DOHH2 (cell line): Measurements from ENCODE around the gene FARSA.
"Not testable (repeated sequence)": the region's sequence is repeated elsewhere in the genome, so short reads cannot be mapped to it uniquely, and the experiment has no call there.

Source experiments
- EZH2phosphoT487 ChIP-seq: fragments of 200-600 bp; sonication (generic); IDR thresholded peaks from 2 replicates; pipeline ENCODE4 v1.6.1; 2017; ENCODE audit warnings: borderline replicate concordance, mild to moderate bottlenecking, antibody characterized with exemption, low read length, moderate library complexity, mixed read lengths
- TF ChIP-seq, protein P1 (sequence below): fragments of 200-600 bp; sonication (generic); IDR thresholded peaks from one replicate; pipeline ENCODE4 v1.5.1; 2014; ENCODE audit warnings: antibody characterized with exemption, mild to moderate bottlenecking, low read depth, low read length; ENCODE audit not compliant: poor library complexity, severe bottlenecking

DNA sequence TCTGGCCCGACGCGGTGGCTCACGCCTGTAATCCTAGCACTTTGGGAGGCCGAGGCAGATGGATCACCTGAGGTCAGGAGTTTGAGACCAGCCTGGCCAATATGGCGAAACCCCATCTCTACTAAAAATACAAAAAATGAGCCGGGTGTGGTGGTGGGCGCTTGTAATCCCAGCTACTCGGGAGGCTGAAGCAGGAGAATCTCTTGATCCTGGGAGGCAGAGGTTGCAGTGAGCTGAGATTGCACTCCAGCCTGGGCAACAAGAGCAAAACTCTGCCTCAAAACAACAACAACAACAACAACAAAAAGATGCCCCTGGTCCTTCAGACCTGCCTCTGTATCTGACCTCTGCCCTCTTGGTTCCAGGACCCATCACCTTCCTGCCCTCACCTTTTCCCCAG is 22.1 kb upstream of the FARSA start:
- TF ChIP-seq, protein P1, sequence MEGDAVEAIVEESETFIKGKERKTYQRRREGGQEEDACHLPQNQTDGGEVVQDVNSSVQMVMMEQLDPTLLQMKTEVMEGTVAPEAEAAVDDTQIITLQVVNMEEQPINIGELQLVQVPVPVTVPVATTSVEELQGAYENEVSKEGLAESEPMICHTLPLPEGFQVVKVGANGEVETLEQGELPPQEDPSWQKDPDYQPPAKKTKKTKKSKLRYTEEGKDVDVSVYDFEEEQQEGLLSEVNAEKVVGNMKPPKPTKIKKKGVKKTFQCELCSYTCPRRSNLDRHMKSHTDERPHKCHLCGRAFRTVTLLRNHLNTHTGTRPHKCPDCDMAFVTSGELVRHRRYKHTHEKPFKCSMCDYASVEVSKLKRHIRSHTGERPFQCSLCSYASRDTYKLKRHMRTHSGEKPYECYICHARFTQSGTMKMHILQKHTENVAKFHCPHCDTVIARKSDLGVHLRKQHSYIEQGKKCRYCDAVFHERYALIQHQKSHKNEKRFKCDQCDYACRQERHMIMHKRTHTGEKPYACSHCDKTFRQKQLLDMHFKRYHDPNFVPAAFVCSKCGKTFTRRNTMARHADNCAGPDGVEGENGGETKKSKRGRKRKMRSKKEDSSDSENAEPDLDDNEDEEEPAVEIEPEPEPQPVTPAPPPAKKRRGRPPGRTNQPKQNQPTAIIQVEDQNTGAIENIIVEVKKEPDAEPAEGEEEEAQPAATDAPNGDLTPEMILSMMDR, result not testable (repeated sequence)
- not testable (repeated sequence) for TF ChIP-seq EZH2phosphoT487
